GM12873 (cell line): ENCODE results near the gene GFY.

ENCODE experiments used
- CTCF ChIP-seq: IDR thresholded peaks from 2 replicates; pipeline ENCODE4 v1.5.1; 2012; ENCODE audit warnings: low read depth, mild to moderate bottlenecking, moderate library complexity, low read length, control low read depth; ENCODE audit not compliant: insufficient read depth; ENCODE audit errors: missing control alignments

GFY gene

DNA sequence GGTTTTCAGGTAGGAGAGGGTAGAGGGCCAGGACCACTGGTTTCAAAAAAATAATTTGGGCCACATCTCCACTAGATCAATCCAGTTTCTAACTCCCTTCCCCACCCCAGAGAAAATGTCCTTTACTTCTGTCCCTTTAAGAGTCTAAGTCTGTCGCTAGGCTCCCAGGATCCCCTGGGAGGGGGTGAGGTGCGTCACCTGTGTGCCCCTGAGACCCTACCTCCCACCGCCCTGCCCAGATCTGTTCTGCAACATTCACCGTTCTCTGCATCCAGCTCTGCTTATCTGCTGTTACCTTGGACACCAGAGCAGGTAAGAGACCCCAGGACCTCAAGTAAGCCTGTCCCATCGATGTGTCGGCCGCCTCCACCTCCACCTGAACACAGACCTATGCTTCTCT lies at the start of gene GFY:
GFY (plus strand) TSS at position 211 of the 400 bp plus-strand sequence. CDS start 1,043 bp downstream, outside the sequence.
- TF ChIP-seq CTCF = no peak

DNA sequence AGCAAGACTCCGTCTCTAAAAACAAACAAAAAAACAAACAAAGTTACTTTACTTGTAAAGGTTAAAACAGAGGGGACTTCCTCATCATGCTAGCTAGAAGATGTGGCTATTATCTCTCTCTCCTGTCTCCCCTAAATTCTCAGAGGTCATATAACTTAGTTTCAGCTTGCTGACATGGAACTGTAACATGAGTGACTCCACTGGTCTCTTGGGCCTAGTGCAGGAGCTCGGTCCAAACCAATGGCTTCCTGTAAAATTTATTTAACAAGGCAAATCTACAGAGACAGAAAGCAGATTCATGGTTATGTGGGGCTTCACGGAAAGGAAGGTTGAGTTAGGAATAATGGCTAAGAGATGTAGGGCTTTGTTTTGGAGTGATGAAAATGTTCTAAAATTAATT lies 46.7 kb upstream of the GFY start:
- no peak for TF ChIP-seq CTCF

GRCh38 chr19:49380391-49380790 lies 44.8 kb upstream of the GFY start:
- no peak for TF ChIP-seq CTCF

DNA sequence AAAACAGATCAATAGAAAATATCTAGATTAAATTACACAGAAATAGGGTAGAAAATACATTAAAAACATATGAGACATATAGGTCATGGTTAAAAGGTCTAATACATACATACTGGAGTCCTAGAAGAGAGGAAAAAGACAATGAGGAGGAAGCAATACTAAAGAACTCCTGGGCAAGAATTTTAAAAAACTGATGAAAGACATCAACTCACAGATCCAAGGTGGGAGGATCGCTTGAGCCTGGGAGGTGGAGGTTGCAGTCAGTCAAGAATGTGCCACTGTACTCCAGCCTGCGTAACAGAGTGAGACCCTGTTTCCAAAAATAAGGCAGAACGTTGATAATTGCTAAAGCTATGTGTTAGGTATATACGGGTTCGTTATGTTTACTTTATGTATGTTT lies 42.5 kb upstream of the GFY start:
- TF ChIP-seq CTCF = no peak

DNA sequence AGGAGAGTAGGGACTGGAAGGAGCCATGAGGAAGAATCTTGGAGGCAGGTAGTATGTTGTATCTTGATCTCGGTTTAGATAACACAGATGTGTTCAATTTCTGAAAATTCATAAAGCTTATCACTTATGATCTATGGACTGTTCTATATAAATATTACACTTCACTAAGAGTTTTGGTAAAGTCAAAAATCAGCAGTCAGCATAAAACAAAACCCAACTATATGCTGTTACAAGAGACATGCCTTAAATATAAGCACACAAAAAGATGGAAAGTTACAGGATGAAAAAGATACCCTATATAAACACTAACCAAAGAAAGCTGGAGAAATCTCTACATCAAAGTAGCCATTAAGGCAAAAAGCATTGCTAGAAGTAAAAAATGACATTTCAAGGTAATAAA lies 41.6 kb upstream of the GFY start:
- TF ChIP-seq CTCF = no peak

GRCh38 chr19:49387936-49388372 lies 37.2 kb upstream of the GFY start, which contains the start of gene KASH5:
Gene KASH5, plus strand, starts transcription at chr19:49388249. Its CDS starts 2,635 bp downstream, at chr19:49390884.
- no peak for TF ChIP-seq CTCF

GRCh38 chr19:49389406-49389805 lies 35.8 kb upstream of the GFY start:
- TF ChIP-seq CTCF = no peak
